GM23248 (cell line): ENCODE results near the gene PLBD2. TPM values are rescaled to one million over a fixed set of nuclear protein-coding genes. Genes with fewer than 3 reads are reported as not detected.

Source experiments
- DNase-seq: peaks from one replicate; pipeline ENCODE4 v3.0.0-alpha.2; 2015
- H2AFZ ChIP-seq: fragments of 200-600 bp; sonication (generic); 2 replicates; pipeline ENCODE4 v1.6.1; 2016; ENCODE audit warnings: antibody characterized with exemption
- H3F3A ChIP-seq: fragments of 200-600 bp; sonication (generic); 2 replicates; pipeline ENCODE4 v1.6.1; 2016; ENCODE audit warnings: mild to moderate bottlenecking, antibody characterized with exemption, mixed run types; ENCODE audit not compliant: insufficient read depth
- H3K27ac ChIP-seq: fragments of 200-600 bp; sonication (generic); 2 replicates; pipeline ENCODE4 v1.5.1; 2016; ENCODE audit warnings: mild to moderate bottlenecking
- H3K27me3 ChIP-seq: fragments of 200-600 bp; sonication (generic); replicated peaks from 2 replicates; pipeline ENCODE4 v1.6.1; 2016; ENCODE audit warnings: mild to moderate bottlenecking; ENCODE audit not compliant: insufficient read depth
- H3K36me3 ChIP-seq: fragments of 200-600 bp; sonication (generic); 2 replicates; pipeline ENCODE4 v1.6.1; 2016; ENCODE audit warnings: low read depth, mild to moderate bottlenecking
- H3K4me1 ChIP-seq: fragments of 200-600 bp; sonication (generic); 2 replicates; pipeline ENCODE4 v1.6.1; 2016; ENCODE audit warnings: mild to moderate bottlenecking; ENCODE audit not compliant: insufficient read depth
- H3K4me2 ChIP-seq: fragments of 200-600 bp; sonication (generic); one replicate; pipeline ENCODE4 v1.6.1; 2016; ENCODE audit warnings: mild to moderate bottlenecking; ENCODE audit not compliant: unreplicated experiment
- H3K4me3 ChIP-seq: fragments of 200-600 bp; sonication (generic); 2 replicates; pipeline ENCODE4 v1.5.1; 2016; ENCODE audit warnings: mild to moderate bottlenecking
- H3K79me2 ChIP-seq: fragments of 200-600 bp; sonication (generic); 2 replicates; pipeline ENCODE4 v1.6.1; 2016; ENCODE audit warnings: mild to moderate bottlenecking; ENCODE audit not compliant: insufficient read depth
- H3K9ac ChIP-seq: fragments of 200-600 bp; sonication (generic); 2 replicates; pipeline ENCODE4 v1.6.1; 2016; ENCODE audit warnings: mild to moderate bottlenecking
- H3K9me2 ChIP-seq: fragments of 200-600 bp; sonication (generic); 2 replicates; pipeline ENCODE4 v1.6.1; 2016; ENCODE audit warnings: mixed run types, mild to moderate bottlenecking, moderate library complexity; ENCODE audit not compliant: insufficient read depth
- H3K9me3 ChIP-seq: fragments of 200-600 bp; sonication (generic); one replicate; pipeline ENCODE4 v1.6.1; 2017; ENCODE audit warnings: low read depth
- H4K20me1 ChIP-seq: fragments of 200-600 bp; sonication (generic); 2 replicates; pipeline ENCODE4 v1.6.0; 2016; ENCODE audit not compliant: insufficient read depth
- EZH2 ChIP-seq: fragments of 200-600 bp; sonication (generic); IDR thresholded peaks from 2 replicates; pipeline ENCODE4 v1.6.1; 2018; ENCODE audit warnings: antibody characterized with exemption, mild to moderate bottlenecking; ENCODE audit not compliant: insufficient read depth, poor library complexity, severe bottlenecking
- EZH2phosphoT487 ChIP-seq: fragments of 200-600 bp; sonication (generic); IDR thresholded peaks from 2 replicates; pipeline ENCODE4 v1.6.1; 2018; ENCODE audit warnings: antibody characterized with exemption, moderate library complexity, mild to moderate bottlenecking, low read depth; ENCODE audit not compliant: insufficient read depth
- WGBS, 2 experiments: methylation state at CpG; one replicate each; pipeline ENCODE4 v1.1.6; 2015 to 2017; ENCODE audit warnings: low lambda C conversion rate in 2 of 2, low coverage in 1 of 2; ENCODE audit errors: missing lambda C conversion rate in 2 of 2; 5-methylcytosine and 5-hydroxymethylcytosine counted together
- in situ Hi-C: fragments of 300-500 bp; cut with MboI; formaldehyde crosslinking; loops from 2 replicates; pipeline ENCODE4 v1.15.0; 2020
- polyA plus RNA-seq: library from polyadenylated mRNA; unstranded; fragments of >200 nt; fragmentation: Nextera tagmentation; extraction: Ambion mirVana; gene quantifications from 2 replicates; pipeline ENCODE4 v1.2.1, GENCODE V29; 2016
- total RNA-seq: library from RNA; depleted of rRNA; stranded (reverse); fragments of >200 nt; shearing (Covaris generic); gene quantifications from 2 replicates; pipeline ENCODE4 v1.2.3, GENCODE V29; 2014

Gene PLBD2
- total and polyA plus RNA-seq, 2 experiments from 2014 or later: 38.5 to 58.5 TPM

- 49 to 65% methylated on average over 9 to 11 of the region's 11 CpGs for WGBS, 2 experiments
- no peaks in the 10 kb centered on the region for H4K20me1 ChIP-seq
- peaks cover 4% of the 10 kb centered on the region; the same call in 1 of the 2 replicates for H3F3A ChIP-seq
- no peak overlapping the region for H3K4me3 ChIP-seq
- DNase-seq: peak; percentile 45
- H3K27me3 ChIP-seq: no peaks in the 10 kb centered on the region
- in situ Hi-C loops: no loop called here
- H3K4me1 ChIP-seq: no peaks in the 10 kb centered on the region
- no peaks in the 10 kb centered on the region for H3K9me2 ChIP-seq
- no peaks in the 10 kb centered on the region for H3K79me2 ChIP-seq
- no peak overlapping the region for H3K9ac ChIP-seq
- no peaks in the 10 kb centered on the region for H3K9me3 ChIP-seq
- no peak overlapping the region for H3K4me2 ChIP-seq
- TF ChIP-seq EZH2 (no peak), EZH2phosphoT487 (no peak)
- H2AFZ ChIP-seq: no peak overlapping the region
- H3K27ac ChIP-seq: no peak overlapping the region
- no peaks in the 10 kb centered on the region for H3K36me3 ChIP-seq
Measured at GRCh38 chr12:113413488-113413939, 55.1 kb downstream of the PLBD2 start.

GRCh38 chr12:113414519-113415038, 56.2 kb downstream of the PLBD2 start:
- TF ChIP-seq EZH2phosphoT487 (no peak), EZH2 (no peak)
- H3K79me2 ChIP-seq: no peaks in the 10 kb centered on the region
- H3K9me3 ChIP-seq: no peaks in the 10 kb centered on the region
- H3K4me3 ChIP-seq: no peak overlapping the region
- H3K4me1 ChIP-seq: no peaks in the 10 kb centered on the region
- H4K20me1 ChIP-seq: no peaks in the 10 kb centered on the region
- WGBS, 2 experiments: 83 to 85% methylated on average over 9 of the region's 9 CpGs
- in situ Hi-C loops: no loop called here
- H3F3A ChIP-seq: no peaks in the 10 kb centered on the region
- H2AFZ ChIP-seq: no peak overlapping the region
- H3K27ac ChIP-seq: no peak overlapping the region
- no peak overlapping the region for H3K4me2 ChIP-seq
- H3K27me3 ChIP-seq: no peaks in the 10 kb centered on the region
- H3K9ac ChIP-seq: no peak overlapping the region
- no peak for DNase-seq
- no peaks in the 10 kb centered on the region for H3K9me2 ChIP-seq
- no peaks in the 10 kb centered on the region for H3K36me3 ChIP-seq

DNA sequence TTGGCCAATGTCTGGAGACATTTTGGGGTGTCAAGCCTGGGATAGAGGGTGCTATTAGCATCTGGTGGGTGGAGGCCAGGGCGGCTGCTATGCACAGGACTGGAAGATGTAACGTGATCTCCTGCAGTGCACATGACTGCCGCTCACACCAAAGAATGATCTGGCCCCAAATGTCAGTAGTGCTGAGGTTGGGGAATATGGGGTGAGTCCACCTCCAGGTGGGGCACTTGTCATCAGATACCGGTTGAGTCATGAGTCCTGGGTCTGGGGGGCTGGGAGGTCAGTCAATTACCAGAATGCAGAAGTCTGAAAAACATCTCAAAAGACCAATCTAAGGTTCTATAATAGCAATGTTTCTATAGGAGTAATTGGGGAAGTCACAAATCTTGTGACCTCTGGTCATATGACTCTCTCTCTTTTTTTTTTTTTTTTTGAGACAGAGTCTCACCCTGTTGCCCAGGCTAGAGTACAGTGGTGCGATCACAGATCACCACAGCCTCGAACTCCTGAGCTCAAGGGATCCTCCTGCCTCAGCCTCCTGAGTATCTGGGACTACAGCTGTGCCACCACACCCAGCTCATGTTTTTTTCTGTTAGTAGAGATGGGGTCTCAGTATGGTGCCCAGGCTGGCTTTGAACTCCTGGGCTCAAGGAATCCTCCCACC, 57.8 kb downstream of the PLBD2 start:
- Histone ChIP-seq H3K9me3 (no peaks in the 10 kb centered on the region), H3F3A (no peaks in the 10 kb centered on the region), H3K4me3 (no peak overlapping the region), H3K4me2 (no peak overlapping the region), H4K20me1 (no peaks in the 10 kb centered on the region), H3K27ac (no peak overlapping the region), H3K79me2 (no peaks in the 10 kb centered on the region), H3K27me3 (no peaks in the 10 kb centered on the region), H3K9me2 (no peaks in the 10 kb centered on the region), H3K4me1 (no peaks in the 10 kb centered on the region), H2AFZ (no peak overlapping the region), H3K9ac (no peak overlapping the region), H3K36me3 (no peaks in the 10 kb centered on the region)
- WGBS, 2 experiments: 28 to 38% methylated on average over 6 of the region's 6 CpGs
- in situ Hi-C loops: no loop called here
- no peak for TF ChIP-seq EZH2
- no peak for TF ChIP-seq EZH2phosphoT487
- DNase-seq: peak; percentile 10

GRCh38 chr12:113418213-113418879, 60.0 kb downstream of the PLBD2 start:
- Histone ChIP-seq H3K4me1 (0 out of 2 replicates have a peak, but pooled peaks cover 5% of the 10 kb centered on the region), H3K9me3 (no peaks in the 10 kb centered on the region), H3K9ac (no peak overlapping the region), H3K27ac (no peak overlapping the region), H3K9me2 (no peaks in the 10 kb centered on the region), H2AFZ (no peak overlapping the region), H3K79me2 (no peaks in the 10 kb centered on the region), H3K4me2 (no peak overlapping the region), H3F3A (no peaks in the 10 kb centered on the region), H3K4me3 (no peak overlapping the region), H3K27me3 (no peaks in the 10 kb centered on the region), H4K20me1 (no peaks in the 10 kb centered on the region), H3K36me3 (no peaks in the 10 kb centered on the region)
- peak; percentile 10 for DNase-seq
- WGBS, 2 experiments: 38 to 39% methylated on average over 13 of the region's 13 CpGs
- in situ Hi-C loops: no loop called here
- TF ChIP-seq EZH2phosphoT487 (no peak), EZH2 (no peak)
